H9 (cell line): ENCODE measurements around the gene COMP. TPM values are rescaled to one million over a fixed set of nuclear protein-coding genes. Genes with fewer than 3 reads are reported as not detected.
A peak's percentile ranks its signal among the peaks of the same experiment; 100 is the strongest.

ENCODE experiments used
- DNase-seq: peaks from one replicate; pipeline ENCODE4 v3.0.0-alpha.2; 2017
- H2AFZ ChIP-seq: one replicate; pipeline ENCODE4 v1.6.1; 2013; ENCODE audit warnings: mild to moderate bottlenecking, low read length, control low read depth, moderate library complexity
- H2AK5ac ChIP-seq: 2 replicates; pipeline ENCODE4 v1.6.1; 2013; ENCODE audit warnings: low read length, control low read depth, mixed read lengths; ENCODE audit not compliant: insufficient read length
- H2BK120ac ChIP-seq: one replicate; pipeline ENCODE4 v1.6.1; 2013; ENCODE audit warnings: low read depth, mild to moderate bottlenecking, low read length, control low read depth, inconsistent platforms; ENCODE audit not compliant: poor library complexity, severe bottlenecking
- H2BK12ac ChIP-seq: 2 replicates; pipeline ENCODE4 v1.6.1; 2013; ENCODE audit warnings: low read length, control low read depth, mixed read lengths, low read depth; ENCODE audit not compliant: insufficient read length
- H2BK15ac ChIP-seq: 2 replicates; pipeline ENCODE4 v1.6.1; 2013; ENCODE audit warnings: low read depth, low read length, control low read depth
- H2BK20ac ChIP-seq: one replicate; pipeline ENCODE4 v1.6.1; 2013; ENCODE audit warnings: low read depth, mild to moderate bottlenecking, low read length, control low read depth, inconsistent platforms; ENCODE audit not compliant: poor library complexity, severe bottlenecking
- H2BK5ac ChIP-seq: 2 replicates; pipeline ENCODE4 v1.6.1; 2013; ENCODE audit warnings: low read length, control low read depth, mixed read lengths; ENCODE audit not compliant: insufficient read length
- H3K14ac ChIP-seq: 2 replicates; pipeline ENCODE4 v1.6.1; 2013; ENCODE audit warnings: low read length, control low read depth; ENCODE audit not compliant: insufficient read depth
- H3K18ac ChIP-seq: 2 replicates; pipeline ENCODE4 v1.6.1; 2013; ENCODE audit warnings: low read depth, mild to moderate bottlenecking, mixed read lengths, low read length, control low read depth; ENCODE audit not compliant: insufficient read length
- H3K23ac ChIP-seq: 2 replicates; pipeline ENCODE4 v1.6.1; 2013; ENCODE audit warnings: low read length, control low read depth, mixed read lengths, low read depth; ENCODE audit not compliant: insufficient read length
- H3K23me2 ChIP-seq: 2 replicates; pipeline ENCODE4 v1.6.1; 2013; ENCODE audit warnings: low read depth, mild to moderate bottlenecking, mixed read lengths, low read length, control low read depth; ENCODE audit not compliant: insufficient read length, poor library complexity, severe bottlenecking
- H3K27ac ChIP-seq: 2 replicates; pipeline ENCODE4 v1.5.1; 2013; ENCODE audit warnings: low read length, control low read depth, mixed read lengths, low read depth; ENCODE audit not compliant: insufficient read length
- H3K27me3 ChIP-seq: 2 replicates; pipeline ENCODE4 v1.6.1; 2013; ENCODE audit warnings: low read length, control low read depth, inconsistent platforms; ENCODE audit not compliant: insufficient read depth
- H3K4ac ChIP-seq: 2 replicates; pipeline ENCODE4 v1.6.1; 2013; ENCODE audit warnings: low read depth, mild to moderate bottlenecking, control low read depth, inconsistent platforms, low read length, moderate library complexity
- H3K4me1 ChIP-seq: 2 replicates; pipeline ENCODE4 v1.6.1; 2013; ENCODE audit warnings: low read length, control low read depth, inconsistent platforms; ENCODE audit not compliant: insufficient read depth
- H3K4me2 ChIP-seq: 2 replicates; pipeline ENCODE4 v1.6.1; 2013; ENCODE audit warnings: low read length, control low read depth, mixed read lengths; ENCODE audit not compliant: insufficient read length, insufficient read depth
- H3K56ac ChIP-seq: 2 replicates; pipeline ENCODE4 v1.6.1; 2013; ENCODE audit warnings: low read depth, mild to moderate bottlenecking, mixed read lengths, low read length, control low read depth; ENCODE audit not compliant: insufficient read length
- H3K79me1 ChIP-seq: 2 replicates; pipeline ENCODE4 v1.6.1; 2013; ENCODE audit warnings: low read depth, mild to moderate bottlenecking, moderate library complexity, low read length, control low read depth, inconsistent platforms; ENCODE audit not compliant: insufficient read depth, poor library complexity, severe bottlenecking
- H3K79me2 ChIP-seq: 2 replicates; pipeline ENCODE4 v1.6.1; 2013; ENCODE audit warnings: low read length, control low read depth, inconsistent platforms; ENCODE audit not compliant: insufficient read depth
- H3K9ac ChIP-seq: 2 replicates; pipeline ENCODE4 v1.6.1; 2013; ENCODE audit warnings: low read length, control low read depth, mixed read lengths; ENCODE audit not compliant: insufficient read length; ENCODE audit errors: extremely low read depth
- H3K9me3 ChIP-seq: one replicate; pipeline ENCODE4 v1.6.1; 2013; ENCODE audit warnings: low read depth, low read length, inconsistent platforms; ENCODE audit not compliant: control insufficient read depth
- H3T11ph ChIP-seq: one replicate; pipeline ENCODE4 v1.6.1; 2013; ENCODE audit warnings: mild to moderate bottlenecking, low read length, control low read depth, inconsistent platforms
- H4K20me1 ChIP-seq: one replicate; pipeline ENCODE4 v1.6.1; 2013; ENCODE audit not compliant: control insufficient read depth, insufficient read length, insufficient read depth
- H4K5ac ChIP-seq: 2 replicates; pipeline ENCODE4 v1.6.1; 2013; ENCODE audit warnings: low read depth, mild to moderate bottlenecking, mixed read lengths, low read length, control low read depth; ENCODE audit not compliant: insufficient read length
- H4K8ac ChIP-seq: replicated peaks from 2 replicates; pipeline ENCODE4 v1.6.1; 2013; ENCODE audit warnings: low read length, control low read depth, mixed read lengths, low read depth; ENCODE audit not compliant: insufficient read length
- H4K91ac ChIP-seq: 2 replicates; pipeline ENCODE4 v1.6.1; 2013; ENCODE audit warnings: low read depth, mild to moderate bottlenecking, moderate library complexity, mixed read lengths, low read length, control low read depth; ENCODE audit not compliant: insufficient read length
- H3K27ac Mint-ChIP-seq, 3 experiments: 2 replicates in 2 of 3; 3 replicates in 1 of 3; pipeline ENCODE4 v1.8.0; 2020 to 2021; ENCODE audit warnings: mixed read lengths in 3 of 3, mild to moderate bottlenecking in 1 of 3, moderate library complexity in 1 of 3
- H3K27me3 Mint-ChIP-seq: 2 replicates; pipeline ENCODE4 v1.8.0; 2021; ENCODE audit warnings: low read depth, mild to moderate bottlenecking, moderate library complexity, mixed read lengths
- H3K36me3 Mint-ChIP-seq, 3 experiments: 2 replicates in 2 of 3; 3 replicates in 1 of 3; pipeline ENCODE4 v1.8.0; 2020 to 2021; ENCODE audit warnings: low read depth in 3 of 3, mixed read lengths in 3 of 3; ENCODE audit not compliant: insufficient read depth in 1 of 3
- H3K4me1 Mint-ChIP-seq, 2 experiments: 2 replicates each; pipeline ENCODE4 v1.8.0; 2020; ENCODE audit warnings: mixed read lengths in 2 of 2
- H3K4me3 Mint-ChIP-seq, 2 experiments: 2 replicates in 1 of 2; 3 replicates in 1 of 2; pipeline ENCODE4 v1.8.0; 2020 to 2021; ENCODE audit warnings: mild to moderate bottlenecking in 2 of 2, mixed read lengths in 2 of 2, moderate library complexity in 1 of 2
- H3K9me3 Mint-ChIP-seq, 2 experiments: 2 replicates in 1 of 2; 3 replicates in 1 of 2; pipeline ENCODE4 v1.8.0; 2020; ENCODE audit warnings: mild to moderate bottlenecking in 2 of 2, mixed read lengths in 2 of 2, moderate library complexity in 1 of 2
- CTCF ChIP-seq: fragments of 200-600 bp; sonication (generic); conservative IDR thresholded peaks from 3 replicates; pipeline ENCODE4 v1.8.0; 2021; ENCODE audit warnings: antibody characterized with exemption, mild to moderate bottlenecking
- WGBS: extraction: QIAGEN DNeasy Blood & Tissue Kit; methylation state at CpG from one replicate; pipeline ENCODE4 v1.1.7; 2013; ENCODE audit warnings: missing lambda C conversion rate, low lambda C conversion rate, mixed read lengths; ENCODE audit not compliant: insufficient read length; ENCODE audit errors: extremely low coverage; 5-methylcytosine and 5-hydroxymethylcytosine counted together
- total RNA-seq: library from RNA; stranded (reverse); gene quantifications from 2 replicates; pipeline ENCODE4 v1.2.1, GENCODE V29; 2021

Gene COMP
- total RNA-seq, 1 experiment from 2014 or later = 0.15 TPM

- peaks cover 2% of the 10 kb centered on the region; the same call in 1 of the 2 replicates for H3K27me3 Mint-ChIP-seq
These were observed 54.4 kb downstream of the COMP start for GRCh38 chr19:18736415-18737336.

More at GRCh38 chr19:18736415-18737336, 54.4 kb downstream of the COMP start:
- Histone ChIP-seq H3K4me1 (no peaks in the 10 kb centered on the region), H3K18ac (no peak overlapping the region), H3K9me3 (no peaks in the 10 kb centered on the region), H2BK5ac (no peak overlapping the region), H3K79me2 (no peaks in the 10 kb centered on the region), H4K5ac (no peak overlapping the region), H4K91ac (no peak overlapping the region), H2AFZ (no peak overlapping the region), H3K23ac (no peak overlapping the region), H3K4me2 (no peak overlapping the region), H2BK120ac (no peak overlapping the region), H2BK20ac (no peak overlapping the region), H3K27ac (no peak overlapping the region), H3K79me1 (no peaks in the 10 kb centered on the region), H3K14ac (peak overlapping the region; percentile 21; the same call in 1 of the 2 replicates), H3K9ac (no peak overlapping the region), H3K56ac (no peak overlapping the region), H3T11ph (no peak overlapping the region), H4K20me1 (no peaks in the 10 kb centered on the region), H2BK12ac (no peak overlapping the region), H3K4ac (no peak overlapping the region; the same call in 1 of the 2 replicates), H3K27me3 (no peaks in the 10 kb centered on the region), H4K8ac (no peak overlapping the region), H2AK5ac (no peak overlapping the region), H2BK15ac (no peak overlapping the region; the same call in 1 of the 2 replicates), H3K23me2 (no peaks in the 10 kb centered on the region)
- DNase-seq = no peak
- no peak overlapping the region for H3K4me3 Mint-ChIP-seq
- H3K27ac Mint-ChIP-seq = peak overlapping the region in 1 of 3 experiments; percentile 22; a peak in 1 of 7 replicates
- H3K9me3 Mint-ChIP-seq = no peaks in the 10 kb centered on the region
- no peak for TF ChIP-seq CTCF
- no CpG with 5 or more reads among the region's 27 CpGs for WGBS
- peaks cover 0 to 3% (median 0%) of the 10 kb centered on the region in 3 experiments; a peak in 1 of 7 replicates for H3K36me3 Mint-ChIP-seq
- peaks cover 5 to 12% of the 10 kb centered on the region in 2 experiments for H3K4me1 Mint-ChIP-seq
